Liver (tissue), 9 donors: Measurements from ENCODE around the gene METTL5. TPM values are rescaled to one million over a fixed set of nuclear protein-coding genes. Genes with fewer than 3 reads are reported as not detected.

ENCODE experiments used
- DNase-seq: peaks from one replicate; pipeline ENCODE4 v3.0.0-alpha.2; 2017; ENCODE audit warnings: low spot score
- H3K27ac ChIP-seq, 2 donors: one replicate each; pipeline ENCODE4 v1.7.0; 2013; ENCODE audit warnings: inconsistent platforms in 2 of 2, low read length in 2 of 2, control low read depth in 1 of 2, low read depth in 1 of 2, mild to moderate bottlenecking in 1 of 2
- H3K27me3 ChIP-seq, 4 donors: one replicate each; pipeline versions ENCODE4 v1.6.1 to v1.7.0; 2013; ENCODE audit warnings: low read length in 3 of 4, inconsistent platforms in 1 of 4, mild to moderate bottlenecking in 1 of 4, moderate library complexity in 1 of 4; ENCODE audit not compliant: control insufficient read depth in 4 of 4, insufficient read depth in 4 of 4
- H3K36me3 ChIP-seq, 4 donors: one replicate each; pipeline versions ENCODE4 v1.6.1 to v1.7.0; 2013; ENCODE audit warnings: low read length in 3 of 4, mild to moderate bottlenecking in 3 of 4, low read depth in 1 of 4, moderate library complexity in 1 of 4; ENCODE audit not compliant: control insufficient read depth in 4 of 4, insufficient read depth in 3 of 4
- H3K4me1 ChIP-seq, 4 donors: one replicate each; pipeline versions ENCODE4 v1.6.1 to v1.7.0; 2013; ENCODE audit warnings: low read length in 3 of 4, mild to moderate bottlenecking in 3 of 4, moderate library complexity in 1 of 4; ENCODE audit not compliant: control insufficient read depth in 4 of 4, insufficient read depth in 4 of 4
- H3K4me3 ChIP-seq, 3 donors: one replicate each; pipeline versions ENCODE4 v1.6.1 to v1.7.0; 2013; ENCODE audit warnings: low read length in 3 of 3, control low read depth in 1 of 3, low read depth in 1 of 3, mild to moderate bottlenecking in 1 of 3
- H3K9ac ChIP-seq, 2 donors: one replicate each; pipeline ENCODE4 v1.7.0; 2013; ENCODE audit warnings: low read length in 2 of 2, mild to moderate bottlenecking in 2 of 2, moderate library complexity in 2 of 2, control low read depth in 1 of 2, low read depth in 1 of 2
- H3K9me3 ChIP-seq, 4 donors: one replicate each; pipeline versions ENCODE4 v1.6.1 to v1.7.0; 2013; ENCODE audit warnings: low read length in 3 of 4; ENCODE audit not compliant: control insufficient read depth in 4 of 4
- EGR1 ChIP-seq, 2 donors: IDR thresholded peaks; 2 replicates each; pipeline ENCODE4 v1.6.1; 2016 to 2018; ENCODE audit warnings: antibody characterized with exemption in 2 of 2, low read depth in 2 of 2
- FOXA1 ChIP-seq: IDR thresholded peaks from 2 replicates; pipeline ENCODE4 v1.6.1; 2016; ENCODE audit warnings: antibody characterized with exemption
- FOXA2 ChIP-seq: IDR thresholded peaks from 2 replicates; pipeline ENCODE4 v1.6.1; 2016; ENCODE audit warnings: antibody characterized with exemption
- HNF4A ChIP-seq, 2 donors: conservative IDR thresholded peaks; 2 replicates each; pipeline ENCODE4 v1.6.1; 2016; ENCODE audit warnings: antibody characterized with exemption in 2 of 2, mild to moderate bottlenecking in 2 of 2
- HNF4G ChIP-seq: IDR thresholded peaks from 2 replicates; pipeline ENCODE4 v1.6.1; 2016; ENCODE audit warnings: antibody characterized with exemption
- JUND ChIP-seq, 2 donors: IDR thresholded peaks; 2 replicates each; pipeline ENCODE4 v1.6.1; 2016; ENCODE audit warnings: antibody characterized with exemption in 2 of 2
- NR2F2 ChIP-seq: IDR thresholded peaks from 2 replicates; pipeline ENCODE4 v1.6.1; 2016; ENCODE audit warnings: antibody characterized with exemption
- RAD21 ChIP-seq, 2 donors: IDR thresholded peaks; 2 replicates each; pipeline ENCODE4 v1.6.1; 2016; ENCODE audit warnings: antibody characterized with exemption in 2 of 2, mild to moderate bottlenecking in 2 of 2
- RXRA ChIP-seq, 2 donors: IDR thresholded peaks; 2 replicates each; pipeline ENCODE4 v1.6.1; 2017 to 2018; ENCODE audit warnings: antibody characterized with exemption in 2 of 2, mild to moderate bottlenecking in 1 of 2
- SP1 ChIP-seq: IDR thresholded peaks from 2 replicates; pipeline ENCODE4 v1.6.1; 2018; ENCODE audit warnings: antibody characterized with exemption, mild to moderate bottlenecking
- TAF1 ChIP-seq: conservative IDR thresholded peaks from 2 replicates; pipeline ENCODE4 v1.6.1; 2016; ENCODE audit warnings: antibody characterized with exemption, mild to moderate bottlenecking
- YY1 ChIP-seq: IDR thresholded peaks from 2 replicates; pipeline ENCODE4 v1.6.1; 2016; ENCODE audit warnings: antibody characterized with exemption, mild to moderate bottlenecking
- WGBS: extraction: QIAGEN DNeasy Blood & Tissue Kit; methylation state at CpG from one replicate; pipeline ENCODE4 v1.1.7; 2013; 5-methylcytosine and 5-hydroxymethylcytosine counted together
- polyA plus RNA-seq, 2 donors: library from polyadenylated mRNA; stranded (reverse) in 1 of 2; unstranded in 1 of 2; fragments of 200-250 nt in 1 of 2; fragments of >200 nt in 1 of 2; fragmentation: Nextera tagmentation in 1 of 2; extraction: Ambion mirVana in 1 of 2; gene quantifications; one replicate each; pipeline versions ENCODE4 v1.2.1 to v1.2.3, GENCODE V29; 2013 to 2015
- total RNA-seq, 2 donors: library from RNA; depleted of rRNA; stranded (reverse); fragments of >200 nt; gene quantifications; one replicate each; pipeline ENCODE4 v1.2.3, GENCODE V29; 2014
- TF ChIP-seq, protein P1 (sequence below): IDR thresholded peaks from 2 replicates; pipeline ENCODE4 v1.6.1; 2016; ENCODE audit warnings: antibody characterized with exemption, mild to moderate bottlenecking
- TF ChIP-seq, protein P2 (sequence below): IDR thresholded peaks from 2 replicates; pipeline ENCODE4 v1.6.1; 2016; ENCODE audit warnings: antibody characterized with exemption
- TF ChIP-seq, protein P3 (sequence below): IDR thresholded peaks from 2 replicates; pipeline ENCODE4 v1.6.1; 2016; ENCODE audit warnings: antibody characterized with exemption
- TF ChIP-seq, protein P4 (sequence below): fragments of 150-350 bp; IDR thresholded peaks from 2 replicates; pipeline ENCODE4 v1.5.1; 2017; ENCODE audit warnings: improper control_type of control experiment, low read depth, low read length; ENCODE audit not compliant: missing input control
- donor health status: healthy.
- donor health status: healthy.
- donor health status: healthy.
- donor health status: healthy.
- donor health status: healthy.

METTL5 gene
- total and polyA plus RNA-seq, 4 donors, result 15.4 to 35.6 (median 22.8) TPM

DNA sequence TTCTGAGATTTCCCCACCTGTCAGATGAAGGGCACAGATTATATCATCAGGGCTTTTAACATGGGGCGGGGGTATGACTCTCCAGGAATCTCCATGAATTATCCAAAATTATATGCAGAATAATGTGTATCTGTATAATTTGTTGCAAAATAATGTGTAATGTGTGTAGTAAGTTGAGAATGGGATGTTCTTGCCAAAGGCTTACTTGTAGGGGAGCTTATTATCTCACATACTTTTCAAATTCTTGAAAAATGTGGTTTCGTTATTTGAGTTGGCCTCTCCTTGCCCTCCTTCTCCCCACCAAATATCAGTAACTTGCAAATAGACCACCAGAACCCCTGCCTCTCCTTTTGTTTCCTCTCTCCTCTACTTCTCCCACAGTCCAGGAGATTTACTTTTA lies 38.1 kb upstream of the METTL5 start:
- H3K36me3 ChIP-seq, result peaks cover 0 to 1% (median 0%) of the 10 kb centered on the region in 4 donors
- H3K4me1 ChIP-seq, result no peaks in the 10 kb centered on the region
- H3K9me3 ChIP-seq, result no peaks in the 10 kb centered on the region
- 97% methylated on average over 2 of the region's 2 CpGs for WGBS
- H3K4me3 ChIP-seq, result no peak overlapping the region
- H3K27ac ChIP-seq, result no peak overlapping the region
- H3K27me3 ChIP-seq, result no peaks in the 10 kb centered on the region
- TF ChIP-seq, protein P1, sequence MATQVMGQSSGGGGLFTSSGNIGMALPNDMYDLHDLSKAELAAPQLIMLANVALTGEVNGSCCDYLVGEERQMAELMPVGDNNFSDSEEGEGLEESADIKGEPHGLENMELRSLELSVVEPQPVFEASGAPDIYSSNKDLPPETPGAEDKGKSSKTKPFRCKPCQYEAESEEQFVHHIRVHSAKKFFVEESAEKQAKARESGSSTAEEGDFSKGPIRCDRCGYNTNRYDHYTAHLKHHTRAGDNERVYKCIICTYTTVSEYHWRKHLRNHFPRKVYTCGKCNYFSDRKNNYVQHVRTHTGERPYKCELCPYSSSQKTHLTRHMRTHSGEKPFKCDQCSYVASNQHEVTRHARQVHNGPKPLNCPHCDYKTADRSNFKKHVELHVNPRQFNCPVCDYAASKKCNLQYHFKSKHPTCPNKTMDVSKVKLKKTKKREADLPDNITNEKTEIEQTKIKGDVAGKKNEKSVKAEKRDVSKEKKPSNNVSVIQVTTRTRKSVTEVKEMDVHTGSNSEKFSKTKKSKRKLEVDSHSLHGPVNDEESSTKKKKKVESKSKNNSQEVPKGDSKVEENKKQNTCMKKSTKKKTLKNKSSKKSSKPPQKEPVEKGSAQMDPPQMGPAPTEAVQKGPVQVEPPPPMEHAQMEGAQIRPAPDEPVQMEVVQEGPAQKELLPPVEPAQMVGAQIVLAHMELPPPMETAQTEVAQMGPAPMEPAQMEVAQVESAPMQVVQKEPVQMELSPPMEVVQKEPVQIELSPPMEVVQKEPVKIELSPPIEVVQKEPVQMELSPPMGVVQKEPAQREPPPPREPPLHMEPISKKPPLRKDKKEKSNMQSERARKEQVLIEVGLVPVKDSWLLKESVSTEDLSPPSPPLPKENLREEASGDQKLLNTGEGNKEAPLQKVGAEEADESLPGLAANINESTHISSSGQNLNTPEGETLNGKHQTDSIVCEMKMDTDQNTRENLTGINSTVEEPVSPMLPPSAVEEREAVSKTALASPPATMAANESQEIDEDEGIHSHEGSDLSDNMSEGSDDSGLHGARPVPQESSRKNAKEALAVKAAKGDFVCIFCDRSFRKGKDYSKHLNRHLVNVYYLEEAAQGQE, result no peak
- TF ChIP-seq TAF1 (no peak), RXRA (IDR thresholded peaks at IDR 0.05) (no peak), JUND (IDR thresholded peaks at IDR 0.05) (no peak), HNF4A (conservative IDR thresholded peaks at IDR 0.05) (no peak), FOXA1 (no peak), NR2F2 (no peak), YY1 (no peak), RAD21 (IDR thresholded peaks at IDR 0.05) (no peak), EGR1 (IDR thresholded peaks at IDR 0.05; ENCODE audit: low read depth in 2 of 2) (no peak)
- TF ChIP-seq, protein P2, sequence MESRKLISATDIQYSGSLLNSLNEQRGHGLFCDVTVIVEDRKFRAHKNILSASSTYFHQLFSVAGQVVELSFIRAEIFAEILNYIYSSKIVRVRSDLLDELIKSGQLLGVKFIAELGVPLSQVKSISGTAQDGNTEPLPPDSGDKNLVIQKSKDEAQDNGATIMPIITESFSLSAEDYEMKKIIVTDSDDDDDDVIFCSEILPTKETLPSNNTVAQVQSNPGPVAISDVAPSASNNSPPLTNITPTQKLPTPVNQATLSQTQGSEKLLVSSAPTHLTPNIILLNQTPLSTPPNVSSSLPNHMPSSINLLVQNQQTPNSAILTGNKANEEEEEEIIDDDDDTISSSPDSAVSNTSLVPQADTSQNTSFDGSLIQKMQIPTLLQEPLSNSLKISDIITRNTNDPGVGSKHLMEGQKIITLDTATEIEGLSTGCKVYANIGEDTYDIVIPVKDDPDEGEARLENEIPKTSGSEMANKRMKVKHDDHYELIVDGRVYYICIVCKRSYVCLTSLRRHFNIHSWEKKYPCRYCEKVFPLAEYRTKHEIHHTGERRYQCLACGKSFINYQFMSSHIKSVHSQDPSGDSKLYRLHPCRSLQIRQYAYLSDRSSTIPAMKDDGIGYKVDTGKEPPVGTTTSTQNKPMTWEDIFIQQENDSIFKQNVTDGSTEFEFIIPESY, result no peak
- TF ChIP-seq, protein P3, sequence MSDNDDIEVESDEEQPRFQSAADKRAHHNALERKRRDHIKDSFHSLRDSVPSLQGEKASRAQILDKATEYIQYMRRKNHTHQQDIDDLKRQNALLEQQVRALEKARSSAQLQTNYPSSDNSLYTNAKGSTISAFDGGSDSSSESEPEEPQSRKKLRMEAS, result no peak
- no peak overlapping the region for H3K9ac ChIP-seq
- no peak for DNase-seq

DNA sequence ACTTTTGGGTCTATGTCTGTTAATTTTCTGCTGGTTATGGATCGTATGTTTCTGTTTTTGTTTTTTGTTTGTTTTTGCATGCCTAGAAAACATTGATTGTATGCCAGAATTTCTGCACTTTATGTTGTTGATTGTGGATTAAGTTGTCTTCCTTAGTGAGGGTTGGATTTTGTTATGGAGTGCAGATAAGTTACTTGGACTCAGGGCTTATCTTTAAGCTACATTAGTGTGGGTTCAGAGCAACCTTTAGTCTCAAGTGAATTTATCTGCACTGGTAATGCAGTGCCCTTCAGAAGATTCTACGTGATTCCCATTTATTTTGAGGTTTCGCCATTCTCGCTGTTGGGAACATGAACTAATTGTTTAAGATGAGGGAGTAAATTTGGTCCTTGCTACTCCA lies 35.4 kb upstream of the METTL5 start:
- no peak for DNase-seq
- no peak overlapping the region for H3K9ac ChIP-seq
- peaks cover 0 to 1% (median 0%) of the 10 kb centered on the region in 4 donors for H3K36me3 ChIP-seq
- no peak overlapping the region for H3K4me3 ChIP-seq
- no peak for TF ChIP-seq NR2F2
- no peak for TF ChIP-seq FOXA2
- no peak for TF ChIP-seq HNF4G
- H3K27me3 ChIP-seq, result no peaks in the 10 kb centered on the region
- H3K9me3 ChIP-seq, result no peaks in the 10 kb centered on the region
- H3K27ac ChIP-seq, result no peak overlapping the region
- 92% methylated on average over 4 of the region's 4 CpGs for WGBS
- no peaks in the 10 kb centered on the region for H3K4me1 ChIP-seq

DNA sequence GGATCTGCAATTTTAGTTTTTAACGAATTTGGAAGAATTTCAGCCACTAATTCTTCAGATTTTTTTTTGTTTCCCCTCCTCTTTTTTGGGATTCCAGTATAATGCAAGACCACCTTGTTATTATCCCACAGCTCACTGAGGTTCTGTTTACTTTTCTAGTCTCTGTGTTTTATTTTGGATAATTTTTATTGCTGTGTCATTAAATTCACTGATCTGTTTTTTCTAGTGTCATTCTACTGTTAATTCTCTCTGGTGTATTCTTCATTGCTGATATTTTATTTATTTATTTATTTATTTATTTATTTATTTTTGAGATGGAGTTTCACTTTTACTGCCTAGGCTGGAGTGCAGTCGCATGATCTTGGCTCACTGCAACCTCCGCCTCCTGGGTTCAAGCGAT lies 34.7 kb upstream of the METTL5 start:
- WGBS, result 97% methylated on average over 4 of the region's 4 CpGs
- DNase-seq, result no peak
- no peak overlapping the region for H3K4me3 ChIP-seq
- TF ChIP-seq, protein P1, result no peak
- TF ChIP-seq YY1, result no peak
- TF ChIP-seq, protein P3, result no peak
- no peak for TF ChIP-seq RAD21 (IDR thresholded peaks at IDR 0.05)
- no peak for TF ChIP-seq RXRA (IDR thresholded peaks at IDR 0.05)
- TF ChIP-seq JUND (IDR thresholded peaks at IDR 0.05), result no peak
- no peak for TF ChIP-seq SP1
- TF ChIP-seq, protein P4, sequence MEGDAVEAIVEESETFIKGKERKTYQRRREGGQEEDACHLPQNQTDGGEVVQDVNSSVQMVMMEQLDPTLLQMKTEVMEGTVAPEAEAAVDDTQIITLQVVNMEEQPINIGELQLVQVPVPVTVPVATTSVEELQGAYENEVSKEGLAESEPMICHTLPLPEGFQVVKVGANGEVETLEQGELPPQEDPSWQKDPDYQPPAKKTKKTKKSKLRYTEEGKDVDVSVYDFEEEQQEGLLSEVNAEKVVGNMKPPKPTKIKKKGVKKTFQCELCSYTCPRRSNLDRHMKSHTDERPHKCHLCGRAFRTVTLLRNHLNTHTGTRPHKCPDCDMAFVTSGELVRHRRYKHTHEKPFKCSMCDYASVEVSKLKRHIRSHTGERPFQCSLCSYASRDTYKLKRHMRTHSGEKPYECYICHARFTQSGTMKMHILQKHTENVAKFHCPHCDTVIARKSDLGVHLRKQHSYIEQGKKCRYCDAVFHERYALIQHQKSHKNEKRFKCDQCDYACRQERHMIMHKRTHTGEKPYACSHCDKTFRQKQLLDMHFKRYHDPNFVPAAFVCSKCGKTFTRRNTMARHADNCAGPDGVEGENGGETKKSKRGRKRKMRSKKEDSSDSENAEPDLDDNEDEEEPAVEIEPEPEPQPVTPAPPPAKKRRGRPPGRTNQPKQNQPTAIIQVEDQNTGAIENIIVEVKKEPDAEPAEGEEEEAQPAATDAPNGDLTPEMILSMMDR, result no peak
- TF ChIP-seq FOXA2, result no peak
- no peak for TF ChIP-seq EGR1 (IDR thresholded peaks at IDR 0.05; ENCODE audit: low read depth in 2 of 2)
- no peak for TF ChIP-seq NR2F2

More for the DNA sequence above, 34.7 kb upstream of the METTL5 start:
- Histone ChIP-seq H3K9me3 (no peaks in the 10 kb centered on the region), H3K36me3 (peaks cover 0 to 1% (median 0%) of the 10 kb centered on the region in 4 donors), H3K9ac (no peak overlapping the region), H3K27me3 (no peaks in the 10 kb centered on the region), H3K4me1 (no peaks in the 10 kb centered on the region), H3K27ac (no peak overlapping the region)
